Kidney (tissue), 14 donors: ENCODE measurements around the gene KRT6A. TPM values are rescaled to one million over a fixed set of nuclear protein-coding genes. Genes with fewer than 3 reads are reported as not detected.

Experiments
- DNase-seq, 5 donors: peaks; one replicate each; pipeline ENCODE4 v3.0.0-alpha.2; 2013 to 2020
- FAIRE-seq: peaks from 2 replicates; lab custom pipeline; 2012; peaks lifted over from hg19 to GRCh38; lab: Jason Lieb, UNC
- H3K27ac ChIP-seq, 2 donors: one replicate each; pipeline ENCODE4 v1.7.0; 2013; ENCODE audit warnings: low read depth in 2 of 2, low read length in 2 of 2, inconsistent platforms in 1 of 2
- H3K27me3 ChIP-seq: one replicate; pipeline ENCODE4 v1.7.1; 2013; ENCODE audit warnings: low read length, inconsistent platforms; ENCODE audit not compliant: control insufficient read depth, insufficient read depth
- H3K36me3 ChIP-seq, 3 donors: one replicate each; pipeline versions ENCODE4 v1.7.0 to v1.7.1; 2013; ENCODE audit warnings: low read length in 3 of 3, control low read depth in 1 of 3, inconsistent platforms in 1 of 3; ENCODE audit not compliant: insufficient read depth in 3 of 3, control insufficient read depth in 2 of 3
- H3K4me1 ChIP-seq, 3 donors: one replicate each; pipeline versions ENCODE4 v1.7.0 to v1.7.1; 2013; ENCODE audit warnings: low read length in 3 of 3, inconsistent platforms in 1 of 3, low read depth in 1 of 3; ENCODE audit not compliant: control insufficient read depth in 2 of 3, insufficient read depth in 2 of 3
- H3K4me3 ChIP-seq, 3 donors: one replicate each; pipeline versions ENCODE4 v1.7.0 to v1.8.1; 2013; ENCODE audit warnings: low read length in 3 of 3, control low read depth in 1 of 3, inconsistent platforms in 1 of 3
- H3K9ac ChIP-seq, 3 donors: one replicate each; pipeline versions ENCODE4 v1.7.0 to v1.7.1; 2013; ENCODE audit warnings: low read length in 3 of 3, control low read depth in 1 of 3, inconsistent platforms in 1 of 3
- H3K9me3 ChIP-seq, 3 donors: one replicate each; pipeline versions ENCODE4 v1.7.0 to v1.7.1; 2013; ENCODE audit warnings: low read length in 3 of 3, control low read depth in 1 of 3, inconsistent platforms in 1 of 3; ENCODE audit not compliant: control insufficient read depth in 2 of 3, insufficient read depth in 1 of 3
- CTCF ChIP-seq: IDR thresholded peaks from 3 replicates; pipeline ENCODE4 v1.5.1; 2012; ENCODE audit warnings: mild to moderate bottlenecking, moderate library complexity, borderline replicate concordance; ENCODE audit not compliant: insufficient read depth; ENCODE audit errors: extremely low read depth
- intact Hi-C: fragments of 100-400 bp; cut with DNase I; formaldehyde crosslinking; loops from one replicate; pipeline ENCODE4 v1.11.1; 2022
- polyA plus RNA-seq: library from polyadenylated mRNA; stranded (reverse); fragments of 350-450 nt; fragmentation: Illumina TruSeq; extraction: RNeasy Lipid Tissue Mini Kit (QIAGEN cat#74804); gene quantifications from one replicate; pipeline ENCODE4 v1.2.3, GENCODE V29; 2014; ENCODE audit warnings: low read depth, low replicate concordance; ENCODE audit not compliant: insufficient read depth
- total RNA-seq: library from RNA; stranded (reverse); fragmentation: NEBNext Ultra II Directional; extraction: Animal tissue kit (Norgen Biotek cat#: 25700); gene quantifications from one replicate; pipeline ENCODE4 v1.2.1, GENCODE V29; 2021
- donor health status: control.
- donor health status: control.
- donor health status: control.
- donor health status: control.
- donor health status: control.
- donor health status: DM: yes; HTN: yes; CAD: no.
- donor health status: Normal renal cell carcinoma (clear cell type).

KRT6A gene
- total and polyA plus RNA-seq, 2 donors from 2014 or later = not detected

GRCh38 chr12:52443966-52444365 is 49.1 kb downstream of the KRT6A start:
- H3K4me3 ChIP-seq = no peak overlapping the region
- no peak for TF ChIP-seq CTCF
- H3K9me3 ChIP-seq = no peaks in the 10 kb centered on the region
- intact Hi-C loops = no loop called here
- no peak overlapping the region for H3K9ac ChIP-seq
- DNase-seq (no peak), FAIRE-seq (no peak)
- no peak overlapping the region for H3K27ac ChIP-seq
- H3K27me3 ChIP-seq = no peaks in the 10 kb centered on the region
- no peaks in the 10 kb centered on the region for H3K4me1 ChIP-seq
- no peaks in the 10 kb centered on the region for H3K36me3 ChIP-seq

- Histone ChIP-seq H3K9me3 (no peaks in the 10 kb centered on the region), H3K9ac (no peak overlapping the region), H3K4me3 (no peak overlapping the region), H3K36me3 (no peaks in the 10 kb centered on the region), H3K27ac (no peak overlapping the region), H3K27me3 (no peaks in the 10 kb centered on the region), H3K4me1 (no peaks in the 10 kb centered on the region)
- intact Hi-C loops = no loop called here
- FAIRE-seq = no peak
- peak in 3 of 5 donors; percentile 16 to 49 (median 48) for DNase-seq
- no peak for TF ChIP-seq CTCF
These were observed 50.4 kb downstream of the KRT6A start for GRCh38 chr12:52442600-52443061.

- H3K36me3 ChIP-seq = no peaks in the 10 kb centered on the region
- no peak overlapping the region for H3K27ac ChIP-seq
- FAIRE-seq (no peak), DNase-seq (peak in 1 of 5 donors; percentile 3)
- H3K9ac ChIP-seq = no peak overlapping the region
- no peaks in the 10 kb centered on the region for H3K4me1 ChIP-seq
- no peak overlapping the region for H3K4me3 ChIP-seq
- no peak for TF ChIP-seq CTCF
- H3K27me3 ChIP-seq = no peaks in the 10 kb centered on the region
- intact Hi-C loops = no loop called here
- no peaks in the 10 kb centered on the region for H3K9me3 ChIP-seq
These were observed 51.6 kb downstream of the KRT6A start for GRCh38 chr12:52441320-52441911.
